Stimulated activated CD4-positive, alpha-beta T cell treated with anti-CD3 and anti-CD28 coated beads, TNF-alpha, amount 100 ng/mL, for 4 hours (primary cell): Measurements from ENCODE around the gene C2CD4D.

ENCODE experiments used
- DNase-seq, 3 experiments: peaks; one replicate each; pipeline ENCODE4 v3.0.0-alpha.2; 2020; ENCODE audit warnings: low read depth in 3 of 3

C2CD4D gene

DNA sequence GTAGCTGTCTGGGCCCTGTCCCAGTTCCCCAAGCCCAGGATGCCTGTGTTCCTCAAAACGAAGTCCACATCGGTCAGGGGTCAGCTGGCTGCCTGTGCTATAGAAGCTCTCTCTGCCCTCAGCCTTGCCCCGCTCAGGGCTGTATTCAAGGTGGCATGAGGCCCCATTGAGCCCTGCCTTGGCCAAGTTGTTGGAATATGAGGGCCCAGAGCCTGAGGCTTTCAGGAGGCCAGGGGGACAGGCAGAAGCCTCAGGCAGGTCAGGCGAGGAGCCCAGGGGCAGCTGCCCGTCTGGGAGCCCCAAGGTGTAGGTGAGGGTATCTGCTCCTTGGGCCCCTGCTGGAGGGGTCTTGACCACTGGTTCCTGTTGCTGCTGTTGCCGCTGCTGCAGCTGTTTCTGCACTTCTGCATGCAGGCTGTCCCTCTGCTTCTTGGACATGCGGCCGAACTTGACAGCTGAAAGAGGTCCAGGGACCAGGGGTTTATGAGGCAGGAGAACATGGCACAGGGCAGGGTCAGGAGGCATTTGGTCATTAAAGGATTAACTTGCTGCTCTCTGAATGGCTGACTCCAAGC, 24.6 kb downstream of the C2CD4D start:
- no peak for DNase-seq

- DNase-seq, result no peak
Measured at GRCh38 chr1:151814426-151814825, 25.2 kb downstream of the C2CD4D start.

GRCh38 chr1:151813271-151813977, 26.2 kb downstream of the C2CD4D start:
- DNase-seq, result no peak

GRCh38 chr1:151811181-151811580, 28.4 kb downstream of the C2CD4D start:
- DNase-seq, result no peak

- no peak for DNase-seq
Measured at GRCh38 chr1:151809985-151810556, 29.5 kb downstream of the C2CD4D start.

DNA sequence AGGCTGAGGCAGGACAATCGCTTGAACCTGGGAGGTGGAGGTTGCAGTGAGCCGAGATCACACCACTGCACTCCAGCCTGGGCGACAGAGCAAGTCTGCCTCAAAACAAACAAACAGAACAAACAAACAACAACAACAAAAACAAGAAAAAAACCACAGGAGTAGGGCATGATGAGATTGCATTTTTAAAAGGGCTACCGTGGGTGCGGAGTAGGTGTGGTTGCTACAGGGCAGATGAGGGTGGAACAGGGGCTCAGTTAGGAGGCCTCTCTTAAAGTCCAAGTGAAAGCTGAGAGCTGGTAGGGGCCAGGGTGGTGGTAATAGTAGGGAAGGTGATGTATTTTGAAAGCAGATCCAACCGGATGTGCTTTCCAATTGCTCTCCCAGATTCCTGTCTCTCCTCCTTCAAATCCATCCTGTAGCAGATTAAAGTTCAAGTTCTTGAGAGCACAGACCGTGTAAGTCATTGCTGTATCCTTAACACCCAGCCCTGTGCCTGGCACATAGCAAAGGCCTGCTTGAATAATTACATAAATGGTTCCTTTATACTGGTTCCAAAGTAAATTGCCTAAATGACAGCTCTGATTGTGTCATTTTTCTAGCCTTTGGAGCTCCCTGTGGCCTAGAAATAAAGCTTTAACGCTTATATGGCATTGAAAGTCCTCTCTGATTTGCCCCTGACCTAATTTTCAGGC, 30.2 kb downstream of the C2CD4D start:
- no peak for DNase-seq

DNA sequence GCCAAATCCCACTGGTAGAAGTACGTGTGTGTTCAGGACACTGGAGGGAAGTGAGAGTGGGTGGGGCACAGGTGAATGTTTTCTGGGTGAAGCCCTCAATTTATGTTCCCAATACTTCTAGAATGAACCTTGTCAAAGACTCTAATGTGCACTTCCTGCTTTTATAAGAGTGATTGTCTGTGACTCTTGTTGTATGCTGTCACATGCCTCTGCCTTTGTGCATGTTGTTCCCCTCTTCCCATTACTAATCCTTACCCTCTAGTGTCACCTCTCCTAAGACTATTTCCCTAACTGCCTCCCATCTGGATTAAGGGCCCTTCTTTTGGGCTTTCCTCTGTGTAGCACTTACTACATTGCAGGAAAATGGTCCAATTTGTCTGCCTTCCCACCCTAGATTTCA, 31.9 kb downstream of the C2CD4D start:
- DNase-seq, result no peak

DNA sequence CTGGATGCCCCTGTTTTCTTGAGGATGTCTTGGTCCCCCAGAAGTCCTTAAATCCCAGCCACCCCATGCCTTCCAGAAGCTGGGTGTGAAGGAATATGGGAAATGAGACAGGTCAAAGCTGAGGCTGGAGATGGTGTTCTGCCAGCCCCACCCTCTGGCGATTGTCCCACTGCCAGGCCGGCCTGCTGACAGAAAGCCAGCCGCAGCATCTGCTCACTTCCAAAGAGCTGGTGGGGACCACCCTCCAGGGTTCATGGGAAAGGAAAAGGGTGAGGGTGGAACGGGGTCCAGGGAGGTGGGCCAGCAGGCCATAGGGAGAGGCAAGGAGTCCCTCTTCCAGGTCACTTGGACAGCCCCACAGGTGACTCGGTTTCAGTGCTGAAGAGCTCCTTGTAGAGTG, 32.5 kb downstream of the C2CD4D start:
- DNase-seq, result no peak

- no peak for DNase-seq
Measured at GRCh38 chr1:151806170-151806569, 33.5 kb downstream of the C2CD4D start.

GRCh38 chr1:151805066-151805820, 34.4 kb downstream of the C2CD4D start, which contains the start of gene LINGO4:
Gene LINGO4 (minus strand): TSS chr1:151805419. CDS start chr1:151802704, 2,715 bp downstream.
- no peak for DNase-seq

DNA sequence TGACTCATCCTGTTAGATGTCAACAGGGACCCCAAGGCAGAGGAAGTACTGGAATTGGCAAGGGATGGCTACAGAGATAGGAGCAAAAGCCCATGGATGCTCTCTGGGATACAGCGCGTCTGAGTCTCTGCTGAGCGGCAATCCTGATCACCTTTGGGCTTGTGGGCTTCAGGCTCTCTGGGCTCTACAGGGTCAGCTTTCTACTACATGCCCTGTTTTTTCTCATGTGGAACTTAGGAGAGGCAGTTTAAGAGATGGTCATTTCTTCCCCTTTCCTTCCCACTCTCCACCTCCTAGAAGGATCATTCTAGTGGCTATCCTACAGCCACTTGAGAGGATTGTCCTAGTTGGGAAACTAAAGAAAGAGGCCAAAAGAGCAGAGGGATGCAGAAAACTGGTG, 35.7 kb downstream of the C2CD4D start:
- no peak for DNase-seq

DNA sequence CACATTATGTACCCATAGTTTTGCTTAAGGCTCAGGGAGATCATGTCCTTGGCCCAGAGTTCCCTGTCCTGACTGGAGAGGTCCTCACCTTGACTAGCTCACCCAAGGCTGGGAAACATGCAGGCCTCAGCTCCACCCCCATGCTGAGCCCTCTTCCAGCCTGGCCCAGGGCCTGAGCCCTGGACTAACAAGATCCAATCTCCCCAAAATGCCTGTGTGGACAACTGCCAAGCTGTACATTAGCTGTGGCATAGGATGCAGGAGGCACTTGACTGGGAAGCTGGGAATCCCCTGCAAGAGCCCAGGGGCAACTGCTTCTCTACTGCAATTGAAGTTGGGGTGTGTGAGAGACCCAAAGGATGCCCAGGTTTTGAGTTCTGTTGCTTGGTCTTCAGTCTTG, 36.5 kb downstream of the C2CD4D start:
- DNase-seq, result no peak

GRCh38 chr1:151802372-151802771, 37.2 kb downstream of the C2CD4D start:
- DNase-seq, result no peak

DNA sequence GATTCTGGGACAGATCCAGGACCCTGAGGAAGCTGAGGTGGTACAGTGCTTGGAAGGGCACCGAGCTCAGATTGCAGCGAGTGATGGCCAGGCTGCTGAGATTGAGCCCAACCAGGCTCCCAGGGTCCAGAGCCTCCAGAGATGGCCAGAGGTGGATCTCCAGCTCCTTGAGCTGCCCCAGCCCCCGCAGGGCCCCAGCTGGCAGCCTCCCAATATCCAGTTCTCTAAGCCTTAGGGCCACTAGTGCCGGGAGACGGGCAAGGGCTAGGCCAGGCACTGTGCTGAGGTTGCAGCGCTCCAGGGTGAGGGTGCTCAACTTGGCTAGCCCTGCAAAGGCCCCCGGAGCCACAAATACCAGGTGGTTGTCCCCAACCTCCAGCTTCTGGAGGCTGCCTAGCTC, 37.8 kb downstream of the C2CD4D start:
- DNase-seq, result no peak

DNA sequence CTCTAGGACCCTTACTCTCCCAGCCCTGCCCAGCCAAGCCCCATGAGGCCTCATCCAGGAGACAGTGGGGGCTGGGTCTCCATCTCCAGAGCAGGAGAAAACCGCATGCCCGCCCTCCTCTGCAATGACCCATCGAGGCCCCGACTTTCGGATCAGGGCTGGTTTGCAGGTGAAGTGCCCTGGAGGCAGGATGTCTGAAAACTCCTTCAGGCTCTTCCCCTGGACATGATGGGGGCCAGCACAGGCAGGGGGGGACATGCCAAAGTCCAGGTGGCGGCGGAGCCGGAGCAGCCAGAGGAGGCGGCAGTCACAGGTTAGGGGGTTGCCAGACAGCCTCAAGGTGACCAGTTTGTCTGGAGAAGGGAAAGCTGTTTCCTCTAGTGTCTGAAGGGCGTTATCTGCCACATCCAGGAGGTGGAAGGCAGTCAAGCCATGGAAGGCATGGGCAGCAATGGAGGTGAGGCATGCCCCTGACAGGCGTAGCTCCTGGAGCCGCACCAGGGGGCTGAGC, 38.3 kb downstream of the C2CD4D start:
- DNase-seq, result no peak

GRCh38 chr1:151800830-151801229, 38.8 kb downstream of the C2CD4D start:
- no peak for DNase-seq

- DNase-seq, result no peak
Measured at GRCh38 chr1:151799179-151800022, 40.2 kb downstream of the C2CD4D start.

GRCh38 chr1:151798571-151798970, 41.0 kb downstream of the C2CD4D start:
- DNase-seq, result no peak

DNA sequence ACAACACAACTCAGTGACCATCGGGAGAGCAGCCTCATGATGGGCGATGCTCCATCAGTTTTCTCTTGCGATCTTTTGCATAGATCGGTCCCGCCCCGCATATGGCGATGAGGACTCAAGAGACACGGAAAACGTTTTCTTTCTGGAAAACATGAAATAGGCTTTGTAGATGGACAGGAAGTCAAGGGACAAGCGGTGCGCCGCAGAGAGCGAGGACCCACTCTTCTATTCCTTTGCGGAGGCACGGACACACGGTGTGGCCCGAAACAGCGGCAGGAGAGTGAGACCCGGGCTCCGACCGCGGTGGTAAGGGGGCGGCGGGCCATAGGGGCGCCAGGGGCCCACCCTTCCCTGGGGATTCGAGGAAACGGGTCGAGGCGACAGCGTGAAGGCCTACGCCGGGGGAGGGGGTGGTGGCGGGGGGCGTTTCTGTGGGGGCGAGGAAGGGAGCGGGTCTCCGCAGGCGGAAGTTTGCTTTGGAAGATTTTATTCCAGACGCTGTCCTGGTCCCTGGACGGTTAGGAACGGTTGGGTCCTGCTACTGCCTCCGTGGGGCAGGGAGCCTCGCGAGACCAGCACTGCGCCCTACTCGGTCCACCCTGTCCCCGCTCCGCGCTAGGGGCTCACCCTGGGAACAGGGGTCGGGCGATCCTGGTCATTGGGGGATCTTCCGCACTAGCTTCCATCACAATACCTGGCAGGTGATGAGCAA, 48.5 kb downstream of the C2CD4D start:
- no peak for DNase-seq
